LNCAP (cell line): ENCODE results near the gene YES1.

Experiments
- CTCF ChIP-seq: fragments of 450-650 bp; IDR thresholded peaks from 2 replicates; pipeline ENCODE4 v1.5.1; 2017; ENCODE audit warnings: mild to moderate bottlenecking

The YES1 gene

DNA sequence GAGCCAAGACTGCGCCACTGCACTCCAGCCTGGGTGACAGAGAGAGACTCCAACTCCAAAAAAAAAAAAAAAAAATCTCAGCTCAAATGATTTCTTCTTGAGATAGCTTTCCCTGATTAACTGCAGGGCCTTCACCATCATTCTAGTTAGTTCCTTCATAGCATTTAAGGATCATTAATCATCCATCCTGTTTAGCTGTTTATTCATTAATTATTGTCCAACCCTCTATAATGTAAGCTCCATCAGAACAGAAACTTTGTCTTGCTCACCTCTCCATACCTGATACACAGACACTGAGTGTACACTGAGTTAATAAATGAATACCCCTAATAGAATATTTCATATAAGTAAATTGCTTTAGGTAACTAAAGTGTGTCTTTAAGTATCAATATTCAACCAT, 57.4 kb downstream of the YES1 start:
- TF ChIP-seq CTCF: no peak

DNA sequence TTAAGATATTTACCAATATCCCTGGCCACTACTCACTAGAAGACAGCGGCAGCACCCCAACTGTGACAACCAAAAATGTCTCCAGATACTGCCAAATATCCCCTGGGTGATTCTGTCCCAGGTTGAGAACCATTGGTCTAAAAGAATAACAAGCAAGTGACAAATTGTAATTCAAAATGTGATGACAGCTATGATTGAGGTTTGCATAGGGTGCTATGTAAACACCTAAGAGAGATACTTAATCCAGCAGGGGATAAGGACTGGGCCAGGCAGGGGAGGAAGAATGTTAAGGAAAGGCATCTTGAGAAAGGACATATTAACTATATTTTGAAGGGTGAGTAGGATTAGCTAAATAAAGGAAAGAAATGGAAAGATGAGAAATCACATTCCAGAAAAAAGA, 61.6 kb downstream of the YES1 start:
- no peak for TF ChIP-seq CTCF

DNA sequence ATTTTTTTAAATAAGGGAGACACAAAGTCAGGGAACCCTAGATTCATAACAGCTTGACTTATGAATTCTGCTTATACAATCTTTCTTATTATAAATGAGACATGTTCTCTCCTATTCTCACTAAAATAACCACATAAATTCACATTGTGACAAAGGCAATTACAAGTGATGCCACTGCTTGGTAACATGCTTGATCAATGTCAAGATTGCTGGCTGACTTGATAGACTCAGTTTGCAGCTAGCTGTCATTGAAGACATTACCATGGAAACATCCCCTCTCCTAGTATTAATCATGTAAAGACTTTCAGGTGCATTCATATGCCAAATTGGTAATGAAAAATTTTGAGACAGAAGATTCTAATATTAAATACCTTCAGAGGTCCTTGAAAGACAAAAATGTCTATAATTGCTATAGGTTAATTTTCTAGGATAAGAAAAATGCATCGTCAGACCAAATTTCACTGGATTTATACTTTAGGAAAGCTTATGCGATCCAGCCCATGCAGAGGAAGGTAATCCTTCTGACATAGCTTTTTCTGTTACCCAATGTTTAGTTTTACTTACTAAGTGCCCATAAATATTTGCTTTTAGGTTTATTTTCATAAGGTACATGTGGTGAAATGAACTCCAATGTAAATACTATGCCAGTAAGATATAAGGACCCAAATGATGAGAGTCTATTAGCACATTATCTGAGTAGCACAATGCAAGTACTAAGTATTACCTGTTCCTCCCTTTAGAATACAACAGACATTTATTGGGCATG, 67.0 kb downstream of the YES1 start:
- TF ChIP-seq CTCF: no peak

DNA sequence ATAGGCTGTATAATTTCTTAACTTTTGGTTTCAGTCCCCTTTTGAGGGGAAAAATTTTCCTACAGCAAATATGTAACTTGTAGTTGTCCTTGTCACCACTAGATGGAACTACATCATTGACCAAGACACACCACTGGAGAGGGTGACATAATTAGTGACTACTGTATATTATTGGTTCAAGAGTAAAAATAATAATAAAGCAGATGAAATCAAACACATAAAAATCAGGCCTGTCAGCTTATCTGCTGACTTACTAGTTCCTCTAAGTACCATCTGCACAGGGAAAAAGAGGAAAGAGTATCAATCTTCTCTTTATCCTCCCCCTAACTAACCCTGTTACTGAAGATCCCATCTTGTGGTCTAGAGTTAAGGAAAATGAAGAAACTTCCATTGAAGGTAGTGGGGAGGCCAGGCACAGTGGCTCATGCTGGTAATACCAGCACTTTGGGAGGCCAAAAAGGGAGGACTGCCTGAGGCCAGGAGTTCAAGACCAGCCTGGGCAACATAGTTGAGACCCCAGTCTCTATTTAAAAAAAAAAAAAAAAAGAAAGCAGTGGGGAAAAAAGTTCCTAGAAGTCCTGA, 70.0 kb downstream of the YES1 start:
- TF ChIP-seq CTCF: peak; percentile 75

DNA sequence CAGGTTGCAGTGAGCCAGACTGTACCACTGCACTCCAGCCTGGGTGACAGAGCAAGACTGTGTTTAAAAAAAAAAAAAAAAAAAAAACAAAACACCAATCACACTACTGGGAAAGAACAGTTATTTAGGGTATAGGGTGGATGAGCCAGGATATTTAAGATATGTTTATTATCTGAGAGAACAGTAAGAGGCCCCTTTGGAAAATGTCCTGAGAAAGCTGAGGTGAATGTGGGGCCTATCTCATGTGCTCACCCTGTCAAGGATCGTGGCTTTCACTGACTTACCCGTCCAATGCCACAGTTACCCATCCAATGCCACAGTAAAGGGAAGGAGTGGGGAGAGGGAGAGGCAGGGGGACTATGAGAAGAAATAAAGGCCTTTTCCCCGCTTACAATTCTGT, 79.7 kb downstream of the YES1 start:
- no peak for TF ChIP-seq CTCF

- TF ChIP-seq CTCF: no peak
Observed at GRCh38 chr18:731185-731584, 80.9 kb downstream of the YES1 start.

- no peak for TF ChIP-seq CTCF
Observed at GRCh38 chr18:730692-731091, 81.3 kb downstream of the YES1 start.
